Activated CD8-positive, alpha-beta memory T cell treated with anti-CD3 and anti-CD28 coated beads, Interleukin-2, amount 50 U/mL, for 48 hours (primary cell): Measurements from ENCODE around the gene EPB41L2.

Experiments used
- DNase-seq: peaks from one replicate; pipeline ENCODE4 v3.0.0-alpha.2; 2020

Gene EPB41L2

GRCh38 chr6:130858498-130859160 lies 204.4 kb downstream of the EPB41L2 start:
- no peak for DNase-seq

GRCh38 chr6:130858054-130858453 lies 205.0 kb downstream of the EPB41L2 start:
- no peak for DNase-seq

GRCh38 chr6:130853555-130854183 lies 209.4 kb downstream of the EPB41L2 start:
- no peak for DNase-seq

- no peak for DNase-seq
These were observed 210.0 kb downstream of the EPB41L2 start for GRCh38 chr6:130852844-130853554.

- DNase-seq: no peak
These were observed 212.0 kb downstream of the EPB41L2 start for GRCh38 chr6:130851026-130851425.

- DNase-seq: no peak
These were observed 213.5 kb downstream of the EPB41L2 start for GRCh38 chr6:130849594-130849993.

GRCh38 chr6:130848945-130849344 lies 214.1 kb downstream of the EPB41L2 start:
- DNase-seq: no peak

- DNase-seq: no peak
These were observed 215.8 kb downstream of the EPB41L2 start for GRCh38 chr6:130847001-130847910.

- DNase-seq: no peak
These were observed 216.5 kb downstream of the EPB41L2 start for GRCh38 chr6:130846501-130846900.

GRCh38 chr6:130843575-130844320 lies 219.3 kb downstream of the EPB41L2 start:
- DNase-seq: no peak

GRCh38 chr6:130841128-130841728 lies 221.8 kb downstream of the EPB41L2 start:
- DNase-seq: no peak

- DNase-seq: no peak
These were observed 223.0 kb downstream of the EPB41L2 start for GRCh38 chr6:130840050-130840449.

- no peak for DNase-seq
These were observed 223.7 kb downstream of the EPB41L2 start for GRCh38 chr6:130839379-130839778.

- DNase-seq: no peak
These were observed 224.1 kb downstream of the EPB41L2 start for GRCh38 chr6:130838951-130839350.

GRCh38 chr6:130838250-130838860 lies 224.7 kb downstream of the EPB41L2 start:
- DNase-seq: no peak

- no peak for DNase-seq
These were observed 226.0 kb downstream of the EPB41L2 start for GRCh38 chr6:130837067-130837466.

GRCh38 chr6:130836055-130836640 lies 226.9 kb downstream of the EPB41L2 start:
- no peak for DNase-seq

- DNase-seq: no peak
These were observed 228.4 kb downstream of the EPB41L2 start for GRCh38 chr6:130834482-130835251.

- no peak for DNase-seq
These were observed 229.5 kb downstream of the EPB41L2 start for GRCh38 chr6:130833569-130833968.

- DNase-seq: no peak
These were observed 231.4 kb downstream of the EPB41L2 start for GRCh38 chr6:130831607-130832006.
